SK-N-SH (cell line): ENCODE data around the gene COPZ1. TPM values are rescaled to one million over a fixed set of nuclear protein-coding genes. Genes with fewer than 3 reads are reported as not detected.

Experiments
- CTCF ChIA-PET: fragments of 300-600, 350-600 bp; formaldehyde crosslinking; extraction: SDS; loops from one replicate; lab custom pipeline; 2021; lab: Yijun Ruan, JAX
- POLR2A ChIA-PET: fragments of 350-600 bp; sonication (Branson Sonifier 250); formaldehyde crosslinking; extraction: SDS; loops from one replicate; lab custom pipeline; 2020; ENCODE audit warnings: antibody characterized with exemption, inconsistent platforms; lab: Yijun Ruan, JAX
- DNase-seq: peaks from one replicate; pipeline ENCODE4 v3.0.0; 2012
- H2AFZ ChIP-seq: fragments of 200-600 bp; sonication (generic); 2 replicates; pipeline ENCODE4 v1.8.1; 2016; ENCODE audit warnings: antibody characterized with exemption, mild to moderate bottlenecking, low read depth
- H3F3A ChIP-seq: fragments of 200-600 bp; sonication (generic); replicated peaks from 2 replicates; pipeline ENCODE3; 2016; ENCODE audit warnings: antibody characterized with exemption, mild to moderate bottlenecking; ENCODE audit not compliant: insufficient read depth
- H3K27ac ChIP-seq, 2 experiments: fragments of 200-500 bp in 1 of 2; fragments of 200-600 bp in 1 of 2; sonication (Bioruptor generic) in 1 of 2; sonication (generic), shearing (Covaris generic) in 1 of 2; 2 replicates each; pipeline versions ENCODE4 v1.5.1 to v1.6.1; 2014 to 2016; ENCODE audit warnings: low read depth in 2 of 2, inconsistent platforms in 1 of 2, low read length in 1 of 2, mild to moderate bottlenecking in 1 of 2, mixed read lengths in 1 of 2
- H3K27me3 ChIP-seq: fragments of 200-600 bp; sonication (generic), shearing (Covaris generic); 2 replicates; pipeline ENCODE4 v1.6.1; 2016; ENCODE audit warnings: mixed run types; ENCODE audit not compliant: insufficient read depth
- H3K36me3 ChIP-seq, 2 experiments: fragments of 200-500 bp in 1 of 2; fragments of 200-600 bp in 1 of 2; sonication (Bioruptor generic) in 1 of 2; sonication (generic) in 1 of 2; replicated peaks in 1 of 2; 2 replicates each; pipeline versions ENCODE3 to v1.5.1; 2014 to 2016; ENCODE audit warnings: low read length in 1 of 2, mild to moderate bottlenecking in 1 of 2; ENCODE audit not compliant: insufficient read depth in 2 of 2, control insufficient read depth in 1 of 2
- H3K4me1 ChIP-seq, 2 experiments: fragments of 200-500 bp in 1 of 2; fragments of 200-600 bp in 1 of 2; sonication (Bioruptor generic) in 1 of 2; sonication (generic), shearing (Covaris generic) in 1 of 2; 2 replicates each; pipeline versions ENCODE4 v1.5.1 to v1.6.1; 2014 to 2016; ENCODE audit warnings: low read depth in 1 of 2, low read length in 1 of 2, mixed run types in 1 of 2; ENCODE audit not compliant: insufficient read depth in 2 of 2, control insufficient read depth in 1 of 2
- H3K4me2 ChIP-seq: fragments of 200-600 bp; sonication (generic), shearing (Covaris generic); 2 replicates; pipeline ENCODE4 v1.6.1; 2017; ENCODE audit warnings: mixed run types
- H3K4me3 ChIP-seq, 2 experiments: fragments of 200-500 bp in 1 of 2; fragments of 200-600 bp in 1 of 2; sonication (Bioruptor generic) in 1 of 2; sonication (generic), shearing (Covaris generic) in 1 of 2; 2 replicates each; pipeline versions ENCODE4 v1.5.1 to v1.8.1; 2014 to 2016; ENCODE audit warnings: low read depth in 2 of 2, inconsistent platforms in 1 of 2, low read length in 1 of 2, mild to moderate bottlenecking in 1 of 2, mixed read lengths in 1 of 2, moderate library complexity in 1 of 2
- H3K79me2 ChIP-seq: fragments of 200-600 bp; sonication (generic); 2 replicates; pipeline ENCODE4 v1.8.1; 2017; ENCODE audit warnings: mild to moderate bottlenecking; ENCODE audit not compliant: insufficient read depth
- H3K9ac ChIP-seq: fragments of 200-600 bp; sonication (generic); 2 replicates; pipeline ENCODE4 v1.6.1; 2017; ENCODE audit warnings: mixed run types
- H3K9me2 ChIP-seq: fragments of 200-600 bp; sonication (generic); 2 replicates; pipeline ENCODE4 v1.6.1; 2017; ENCODE audit warnings: mixed run types
- H3K9me3 ChIP-seq: fragments of 200-600 bp; sonication (generic); 2 replicates; pipeline ENCODE4 v1.6.1; 2017; ENCODE audit warnings: mixed run types, mild to moderate bottlenecking, moderate library complexity
- H4K20me1 ChIP-seq: fragments of 200-600 bp; sonication (generic); 2 replicates; pipeline ENCODE4 v1.6.1; 2017; ENCODE audit warnings: mild to moderate bottlenecking, mixed run types; ENCODE audit not compliant: insufficient read depth
- EZH2phosphoT487 ChIP-seq: fragments of 200-600 bp; sonication (generic); IDR thresholded peaks from 2 replicates; pipeline ENCODE4 v1.6.1; 2017; ENCODE audit warnings: low read depth, mixed run types, mild to moderate bottlenecking, antibody characterized with exemption, moderate library complexity, borderline replicate concordance
- FOXJ3 ChIP-seq: sonication (generic); formaldehyde crosslinking; IDR thresholded peaks from 2 replicates; pipeline ENCODE4 v1.5.1; 2020; ENCODE audit warnings: mild to moderate bottlenecking, missing genetic modification reagents
- GABPA ChIP-seq: IDR thresholded peaks from 2 replicates; pipeline ENCODE4 v1.4.0; 2012; ENCODE audit warnings: low read depth, mild to moderate bottlenecking
- RAD21 ChIP-seq: IDR thresholded peaks from 2 replicates; pipeline ENCODE4 v1.6.1; 2012; ENCODE audit warnings: mild to moderate bottlenecking, low read length
- RXRA ChIP-seq: IDR thresholded peaks from 2 replicates; pipeline ENCODE4 v1.4.0; 2012; ENCODE audit warnings: low read depth, mild to moderate bottlenecking, borderline replicate concordance
- SMC3 ChIP-seq: IDR thresholded peaks from 2 replicates; pipeline ENCODE4 v1.6.1; 2012; ENCODE audit warnings: low read depth, low read length, improper control_type of control experiment
- WGBS: methylation state at CpG from one replicate; pipeline ENCODE4 v1.1.6; 2017; ENCODE audit warnings: low lambda C conversion rate; 5-methylcytosine and 5-hydroxymethylcytosine counted together
- polyA plus RNA-seq, 3 experiments: library from polyadenylated mRNA; depleted of rRNA; stranded (reverse); fragments of >200 nt; gene quantifications; 2 replicates each; pipeline ENCODE4 v1.2.3, GENCODE V29; 2012
- TF ChIP-seq, protein P1 (sequence below): fragments of 150-350 bp; IDR thresholded peaks from 2 replicates; pipeline ENCODE4 v1.6.1; 2016; ENCODE audit warnings: mild to moderate bottlenecking, low read depth, low read length
- TF ChIP-seq, protein P2 (sequence below): fragments of 200-600 bp; sonication (generic); IDR thresholded peaks from 2 replicates; pipeline ENCODE4 v1.6.1; 2017; ENCODE audit warnings: antibody characterized with exemption, mild to moderate bottlenecking, moderate library complexity

COPZ1 gene
- polyA plus RNA-seq, 1 of the 3 experiments (the other 2 are of a cell fraction), result 111 TPM

DNA sequence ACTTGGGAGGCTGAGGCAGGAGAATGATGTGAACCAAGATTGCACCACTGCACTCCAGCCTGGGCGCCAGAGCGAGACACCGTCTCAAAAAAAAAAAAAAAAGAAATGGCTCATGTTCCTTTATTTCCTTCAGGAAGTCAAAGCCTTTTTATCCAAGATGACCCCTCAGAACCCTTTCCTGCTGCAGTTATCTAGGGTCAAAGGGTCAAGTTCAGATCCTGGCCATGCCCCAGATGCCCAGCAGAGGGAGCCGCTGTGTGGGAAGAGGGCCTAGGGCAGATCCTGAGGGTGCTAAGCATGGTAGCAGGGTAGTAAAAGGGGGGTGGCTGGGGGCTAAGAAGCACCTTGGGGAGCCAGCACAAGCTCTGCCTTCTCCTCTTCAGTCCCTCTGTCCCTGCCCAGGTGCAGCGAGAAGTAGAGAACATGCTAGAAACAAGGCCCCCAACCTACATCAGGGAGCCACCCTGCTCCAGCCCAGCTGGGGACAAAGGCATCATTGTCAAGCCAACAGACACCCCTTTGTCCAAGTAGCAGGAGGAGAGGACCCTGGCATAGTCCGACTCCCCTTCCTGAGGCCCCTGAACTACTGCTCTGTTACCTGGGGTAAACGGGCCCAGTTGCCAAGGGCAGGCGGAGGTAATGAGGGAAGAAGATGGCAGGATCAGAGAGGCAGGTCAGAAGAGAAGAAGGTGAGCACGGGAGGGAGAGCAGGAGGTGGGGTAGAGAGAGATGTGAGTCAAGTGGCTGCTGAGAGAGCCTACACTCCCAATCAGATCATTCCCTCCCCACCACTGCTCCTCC, 30.6 kb upstream of the COPZ1 start:
- Histone ChIP-seq H2AFZ (no peak overlapping the region), H3K79me2 (no peaks in the 10 kb centered on the region), H3K27me3 (no peaks in the 10 kb centered on the region), H3K9me2 (no peaks in the 10 kb centered on the region), H3K27ac (no peak overlapping the region), H3K9ac (no peak overlapping the region), H3F3A (peaks cover 15% of the 10 kb centered on the region), H3K4me1 (peaks cover 0 to 2% of the 10 kb centered on the region in 2 experiments; a peak in 1 of 4 replicates), H3K4me2 (no peak overlapping the region), H3K9me3 (no peaks in the 10 kb centered on the region), H4K20me1 (no peaks in the 10 kb centered on the region), H3K4me3 (peak overlapping the region in 1 of 2 experiments; percentile 40; a peak in 1 of 4 replicates), H3K36me3 (no peaks in the 10 kb centered on the region)
- CTCF ChIA-PET, result interaction anchor here (0.6 to 9.7 kb wide), 21 partner anchors 8 to 277 kb away, joined by 3 to 86 read pairs (median 4); partner anchors contain the start of gene COPZ1
- 70% methylated on average over 8 of the region's 9 CpGs for WGBS
- peak; percentile 71 for DNase-seq
- TF ChIP-seq RAD21 (peak; percentile 61), RXRA (peak; percentile 47; the same call in 1 of the 2 replicates), GABPA (no peak), SMC3 (peak; percentile 73)
- TF ChIP-seq, protein P1, sequence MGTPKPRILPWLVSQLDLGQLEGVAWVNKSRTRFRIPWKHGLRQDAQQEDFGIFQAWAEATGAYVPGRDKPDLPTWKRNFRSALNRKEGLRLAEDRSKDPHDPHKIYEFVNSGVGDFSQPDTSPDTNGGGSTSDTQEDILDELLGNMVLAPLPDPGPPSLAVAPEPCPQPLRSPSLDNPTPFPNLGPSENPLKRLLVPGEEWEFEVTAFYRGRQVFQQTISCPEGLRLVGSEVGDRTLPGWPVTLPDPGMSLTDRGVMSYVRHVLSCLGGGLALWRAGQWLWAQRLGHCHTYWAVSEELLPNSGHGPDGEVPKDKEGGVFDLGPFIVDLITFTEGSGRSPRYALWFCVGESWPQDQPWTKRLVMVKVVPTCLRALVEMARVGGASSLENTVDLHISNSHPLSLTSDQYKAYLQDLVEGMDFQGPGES, result no peak
- TF ChIP-seq, protein P2, sequence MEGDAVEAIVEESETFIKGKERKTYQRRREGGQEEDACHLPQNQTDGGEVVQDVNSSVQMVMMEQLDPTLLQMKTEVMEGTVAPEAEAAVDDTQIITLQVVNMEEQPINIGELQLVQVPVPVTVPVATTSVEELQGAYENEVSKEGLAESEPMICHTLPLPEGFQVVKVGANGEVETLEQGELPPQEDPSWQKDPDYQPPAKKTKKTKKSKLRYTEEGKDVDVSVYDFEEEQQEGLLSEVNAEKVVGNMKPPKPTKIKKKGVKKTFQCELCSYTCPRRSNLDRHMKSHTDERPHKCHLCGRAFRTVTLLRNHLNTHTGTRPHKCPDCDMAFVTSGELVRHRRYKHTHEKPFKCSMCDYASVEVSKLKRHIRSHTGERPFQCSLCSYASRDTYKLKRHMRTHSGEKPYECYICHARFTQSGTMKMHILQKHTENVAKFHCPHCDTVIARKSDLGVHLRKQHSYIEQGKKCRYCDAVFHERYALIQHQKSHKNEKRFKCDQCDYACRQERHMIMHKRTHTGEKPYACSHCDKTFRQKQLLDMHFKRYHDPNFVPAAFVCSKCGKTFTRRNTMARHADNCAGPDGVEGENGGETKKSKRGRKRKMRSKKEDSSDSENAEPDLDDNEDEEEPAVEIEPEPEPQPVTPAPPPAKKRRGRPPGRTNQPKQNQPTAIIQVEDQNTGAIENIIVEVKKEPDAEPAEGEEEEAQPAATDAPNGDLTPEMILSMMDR, result peak; percentile 76
- POLR2A ChIA-PET, result interaction anchor here (3.2 kb wide), 1 partner anchor 14 kb away, joined by 12 read pairs; the partner anchor contains the start of genes CBX5 and HNRNPA1

DNA sequence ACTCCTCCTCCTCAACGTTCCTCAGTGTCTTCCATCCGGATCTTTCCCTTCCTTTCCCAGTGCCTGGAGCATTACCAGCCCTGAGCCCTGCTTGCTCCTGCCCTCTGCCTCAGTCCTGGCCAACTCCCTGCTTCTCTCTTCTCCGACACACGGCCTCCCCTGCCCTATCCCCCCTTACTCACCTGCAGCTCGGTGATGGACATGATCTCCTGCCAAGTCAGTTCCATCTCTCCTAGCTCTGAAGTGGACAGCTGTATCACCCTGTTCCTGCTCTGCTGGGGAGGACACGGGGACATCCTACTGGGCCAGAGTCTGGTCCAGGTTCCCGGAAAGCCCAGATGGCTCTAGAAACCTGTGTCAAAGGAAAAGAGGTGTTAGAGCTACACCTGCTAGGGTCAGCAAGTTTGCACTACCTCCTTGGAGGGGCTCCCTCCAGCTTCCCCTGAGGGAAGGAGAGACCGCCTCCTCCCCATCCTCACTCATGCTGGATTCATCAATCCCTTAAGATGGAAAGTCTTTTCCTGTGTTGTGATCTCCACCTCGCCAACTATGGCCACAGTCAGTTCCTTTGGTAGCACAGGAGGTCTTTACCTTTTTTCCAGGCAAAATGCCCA, 29.9 kb upstream of the COPZ1 start:
- Histone ChIP-seq H3K36me3 (no peaks in the 10 kb centered on the region), H3K27me3 (no peaks in the 10 kb centered on the region), H3K79me2 (no peaks in the 10 kb centered on the region), H3K4me2 (no peak overlapping the region), H3K9me2 (no peaks in the 10 kb centered on the region), H4K20me1 (no peaks in the 10 kb centered on the region), H3K9ac (no peak overlapping the region), H3K4me3 (no peak overlapping the region), H3K9me3 (no peaks in the 10 kb centered on the region), H3F3A (peaks cover 10% of the 10 kb centered on the region), H2AFZ (no peak overlapping the region), H3K4me1 (peaks cover 0 to 2% of the 10 kb centered on the region in 2 experiments; a peak in 1 of 4 replicates), H3K27ac (no peak overlapping the region)
- TF ChIP-seq FOXJ3, result no peak
- TF ChIP-seq EZH2phosphoT487, result no peak
- no peak for DNase-seq
- WGBS, result 84% methylated on average over 8 of the region's 9 CpGs
- ChIA-PET POLR2A (interaction anchor here (0.9 to 1.9 kb wide), 4 partner anchors 8 to 13 kb away, joined by 3 to 6 read pairs (median 4); no protein-coding TSS in a partner anchor), CTCF (interaction anchor here (0.6 to 9.7 kb wide), 15 partner anchors 10 to 85 kb away, joined by 3 to 86 read pairs (median 4); partner anchors contain the start of gene COPZ1)
